GM23338 (cell line): ENCODE results near the gene LUC7L2. TPM values are rescaled to one million over a fixed set of nuclear protein-coding genes. Genes with fewer than 3 reads are reported as not detected.
A peak's percentile ranks its signal among the peaks of the same experiment; 100 is the strongest.

Experiments
- ATAC-seq: fragments of 200-7000 bp; cut with Tn5 transposase; 3 replicates; pipeline ENCODE4 v1.9.1; 2020
- DNase-seq: peaks from one replicate; pipeline ENCODE4 v3.0.0-alpha.2; 2015; ENCODE audit warnings: low spot score
- H2AFZ ChIP-seq: fragments of 200-600 bp; sonication (generic); 2 replicates; pipeline ENCODE4 v1.8.0; 2016; ENCODE audit warnings: antibody characterized with exemption, mild to moderate bottlenecking, moderate library complexity
- H3F3A ChIP-seq: fragments of 200-600 bp; sonication (generic); replicated peaks from 2 replicates; pipeline ENCODE4 v1.8.0; 2017; ENCODE audit warnings: antibody characterized with exemption, mixed run types, low read depth
- H3K27ac ChIP-seq: fragments of 200-600 bp; sonication (generic); 2 replicates; pipeline ENCODE4 v1.6.1; 2016; ENCODE audit warnings: low read depth
- H3K27me3 ChIP-seq: fragments of 200-600 bp; sonication (generic); 2 replicates; pipeline ENCODE4 v1.8.0; 2016; ENCODE audit warnings: mild to moderate bottlenecking, mixed run types, moderate library complexity; ENCODE audit not compliant: insufficient read depth
- H3K36me3 ChIP-seq: fragments of 200-600 bp; sonication (generic); 2 replicates; pipeline ENCODE4 v1.8.0; 2016; ENCODE audit warnings: mild to moderate bottlenecking; ENCODE audit not compliant: insufficient read depth
- H3K4me1 ChIP-seq: fragments of 200-600 bp; sonication (generic); 2 replicates; pipeline ENCODE4 v1.8.0; 2016; ENCODE audit warnings: mild to moderate bottlenecking, moderate library complexity; ENCODE audit not compliant: insufficient read depth
- H3K4me2 ChIP-seq: fragments of 200-600 bp; sonication (generic); 2 replicates; pipeline ENCODE4 v1.7.1; 2017; ENCODE audit warnings: mixed run types
- H3K4me3 ChIP-seq: fragments of 200-600 bp; sonication (generic); 2 replicates; pipeline ENCODE4 v1.6.1; 2016; ENCODE audit warnings: mixed run types
- H3K79me2 ChIP-seq: fragments of 200-600 bp; sonication (generic); replicated peaks from 2 replicates; pipeline ENCODE4 v1.8.0; 2017; ENCODE audit warnings: mild to moderate bottlenecking; ENCODE audit not compliant: insufficient read depth
- H3K9me2 ChIP-seq: fragments of 200-600 bp; sonication (generic); 2 replicates; pipeline ENCODE4 v1.8.0; 2017; ENCODE audit not compliant: insufficient read depth
- H4K20me1 ChIP-seq: fragments of 200-600 bp; sonication (generic); replicated peaks from 2 replicates; pipeline ENCODE4 v1.8.0; 2017; ENCODE audit warnings: mild to moderate bottlenecking; ENCODE audit not compliant: insufficient read depth
- H3K27ac Mint-ChIP-seq: 2 replicates; pipeline ENCODE4 v1.8.0; 2020; ENCODE audit warnings: inconsistent platforms, mild to moderate bottlenecking, moderate library complexity, mixed read lengths
- H3K27me3 Mint-ChIP-seq: 3 replicates; pipeline ENCODE4 v1.8.0; 2022; ENCODE audit warnings: low read depth, mild to moderate bottlenecking, moderate library complexity, mixed read lengths, inconsistent platforms; ENCODE audit not compliant: insufficient read depth, poor library complexity
- H3K36me3 Mint-ChIP-seq: 3 replicates; pipeline ENCODE4 v1.8.0; 2021; ENCODE audit warnings: low read depth, mild to moderate bottlenecking, inconsistent platforms, moderate library complexity, mixed read lengths
- H3K4me1 Mint-ChIP-seq: 3 replicates; pipeline ENCODE4 v1.8.0; 2020; ENCODE audit warnings: mild to moderate bottlenecking, inconsistent platforms, mixed read lengths
- H3K4me3 Mint-ChIP-seq: 3 replicates; pipeline ENCODE4 v1.8.0; 2021; ENCODE audit warnings: moderate library complexity, mild to moderate bottlenecking, inconsistent platforms, mixed read lengths
- H3K9me3 Mint-ChIP-seq: 3 replicates; pipeline ENCODE4 v1.8.0; 2020; ENCODE audit warnings: moderate library complexity, mild to moderate bottlenecking, inconsistent platforms, mixed read lengths
- CREB1 ChIP-seq: fragments of 250-450 bp; sonication (Bioruptor Pico); IDR thresholded peaks from 2 replicates; pipeline ENCODE4 v1.5.0; 2020; ENCODE audit warnings: low read depth, mild to moderate bottlenecking, moderate library complexity
- CTCF ChIP-seq, 2 experiments: fragments of 200-600 bp in 1 of 2; sonication (generic) in 1 of 2; conservative IDR thresholded peaks; 2 replicates each; pipeline versions ENCODE4 v1.5.1 to v1.6.1; 2016 to 2017; ENCODE audit warnings: antibody characterized with exemption in 2 of 2, low read depth in 2 of 2, mild to moderate bottlenecking in 2 of 2, moderate library complexity in 1 of 2
- EZH2 ChIP-seq: fragments of 200-600 bp; sonication (generic); IDR thresholded peaks from one replicate; pipeline ENCODE4 v1.8.0; 2017; ENCODE audit warnings: antibody characterized with exemption, mild to moderate bottlenecking, low read depth; ENCODE audit not compliant: unreplicated experiment
- EZH2phosphoT487 ChIP-seq: fragments of 200-600 bp; sonication (generic); IDR thresholded peaks from one replicate; pipeline ENCODE4 v1.8.1; 2018; ENCODE audit warnings: antibody characterized with exemption; ENCODE audit not compliant: unreplicated experiment
- JUNB ChIP-seq: IDR thresholded peaks from one replicate; pipeline ENCODE4 v1.6.1; 2016; ENCODE audit warnings: antibody characterized with exemption; ENCODE audit not compliant: unreplicated experiment
- NANOG ChIP-seq: IDR thresholded peaks from 2 replicates; pipeline ENCODE4 v1.6.1; 2016; ENCODE audit warnings: antibody characterized with exemption, borderline replicate concordance
- POLR2AphosphoS5 ChIP-seq: IDR thresholded peaks from 2 replicates; pipeline ENCODE4 v1.6.1; 2016; ENCODE audit warnings: antibody characterized with exemption, low read depth
- STAT1 ChIP-seq: IDR thresholded peaks from one replicate; pipeline ENCODE4 v1.6.1; 2016; ENCODE audit warnings: antibody characterized with exemption; ENCODE audit not compliant: unreplicated experiment
- ZNF114 ChIP-seq: fragments of 250-450 bp; sonication (Bioruptor Pico); IDR thresholded peaks from 2 replicates; pipeline ENCODE4 v1.5.0; 2020; ENCODE audit warnings: mild to moderate bottlenecking, moderate library complexity
- ZNF331 ChIP-seq: fragments of 250-450 bp; sonication (Bioruptor Pico); IDR thresholded peaks from 2 replicates; pipeline ENCODE4 v1.5.0; 2020; ENCODE audit warnings: low read depth, mild to moderate bottlenecking, moderate library complexity
- ZNF462 ChIP-seq: fragments of 250-450 bp; sonication (Bioruptor Pico); IDR thresholded peaks from 2 replicates; pipeline ENCODE4 v1.5.0; 2020; ENCODE audit warnings: mild to moderate bottlenecking, moderate library complexity
- polyA plus RNA-seq: library from polyadenylated mRNA; unstranded; fragments of >200 nt; fragmentation: Nextera tagmentation; extraction: Ambion mirVana; gene quantifications from 2 replicates; pipeline ENCODE4 v1.2.1, GENCODE V29; 2016
- total RNA-seq: library from RNA; depleted of rRNA; stranded (reverse); fragments of >200 nt; shearing (Covaris generic); gene quantifications from 2 replicates; pipeline ENCODE4 v1.2.3, GENCODE V29; 2014
- TF ChIP-seq, protein P1 (sequence below): IDR thresholded peaks from one replicate; pipeline ENCODE4 v1.6.1; 2018; ENCODE audit warnings: antibody characterized with exemption; ENCODE audit not compliant: unreplicated experiment
- TF ChIP-seq, protein P2 (sequence below): IDR thresholded peaks from 2 replicates; pipeline ENCODE4 v1.6.1; 2016; ENCODE audit warnings: antibody characterized with exemption

LUC7L2 gene
- total and polyA plus RNA-seq, 2 experiments from 2014 or later = 40.3 to 57.3 TPM

DNA sequence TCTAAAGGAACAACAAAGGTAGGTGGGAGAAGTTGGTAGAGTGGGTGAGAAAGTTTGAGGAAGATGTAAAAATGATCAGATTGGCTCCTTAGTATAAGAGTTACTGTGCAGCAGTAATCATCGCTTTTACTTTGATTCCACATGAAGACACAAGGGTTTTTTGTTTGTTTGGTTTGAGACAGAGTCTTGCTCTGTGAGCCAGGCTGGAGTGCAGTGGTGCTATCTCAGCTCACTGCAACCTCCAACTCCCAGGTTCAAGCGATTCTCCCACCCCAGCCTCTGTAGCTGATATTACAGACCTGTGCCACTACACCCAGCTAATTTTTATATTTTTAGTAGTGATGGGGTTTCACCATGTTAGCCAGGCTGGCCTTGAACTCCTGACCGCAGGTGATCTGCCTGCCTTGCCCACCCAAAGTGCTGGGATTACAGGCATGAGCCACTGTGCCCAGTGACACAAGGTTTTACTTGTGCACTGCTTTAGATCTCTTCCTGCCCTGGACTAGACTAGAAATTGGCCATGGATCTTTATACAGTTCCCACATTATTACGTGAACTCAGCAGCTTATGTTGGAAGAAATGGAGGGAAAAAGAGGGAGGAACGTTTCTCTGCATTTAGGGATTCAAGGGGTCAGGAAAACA lies 10.7 kb downstream of the LUC7L2 start:
- Histone ChIP-seq H3K4me3 (no peak overlapping the region), H3K27ac (peak overlapping the region; percentile 10; the same call in 1 of the 2 replicates), H3F3A (no peaks in the 10 kb centered on the region), H3K79me2 (peaks cover 100% of the 10 kb centered on the region), H3K9me2 (no peaks in the 10 kb centered on the region), H3K4me2 (peak overlapping the region; percentile 39; the same call in 1 of the 2 replicates), H3K36me3 (no peaks in the 10 kb centered on the region), H3K4me1 (peaks cover 40% of the 10 kb centered on the region), H4K20me1 (peaks cover 40% of the 10 kb centered on the region), H3K27me3 (no peaks in the 10 kb centered on the region), H2AFZ (no peak overlapping the region)
- H3K4me1 Mint-ChIP-seq = peaks cover 52% of the 10 kb centered on the region
- H3K27ac Mint-ChIP-seq = peak overlapping the region; percentile 83
- H3K36me3 Mint-ChIP-seq = peaks cover 13% of the 10 kb centered on the region
- H3K9me3 Mint-ChIP-seq = no peaks in the 10 kb centered on the region
- TF ChIP-seq ZNF114 (CRISPR knock-in tag) = no peak
- no peak for TF ChIP-seq ZNF331 (CRISPR knock-in tag)
- TF ChIP-seq, protein P1, sequence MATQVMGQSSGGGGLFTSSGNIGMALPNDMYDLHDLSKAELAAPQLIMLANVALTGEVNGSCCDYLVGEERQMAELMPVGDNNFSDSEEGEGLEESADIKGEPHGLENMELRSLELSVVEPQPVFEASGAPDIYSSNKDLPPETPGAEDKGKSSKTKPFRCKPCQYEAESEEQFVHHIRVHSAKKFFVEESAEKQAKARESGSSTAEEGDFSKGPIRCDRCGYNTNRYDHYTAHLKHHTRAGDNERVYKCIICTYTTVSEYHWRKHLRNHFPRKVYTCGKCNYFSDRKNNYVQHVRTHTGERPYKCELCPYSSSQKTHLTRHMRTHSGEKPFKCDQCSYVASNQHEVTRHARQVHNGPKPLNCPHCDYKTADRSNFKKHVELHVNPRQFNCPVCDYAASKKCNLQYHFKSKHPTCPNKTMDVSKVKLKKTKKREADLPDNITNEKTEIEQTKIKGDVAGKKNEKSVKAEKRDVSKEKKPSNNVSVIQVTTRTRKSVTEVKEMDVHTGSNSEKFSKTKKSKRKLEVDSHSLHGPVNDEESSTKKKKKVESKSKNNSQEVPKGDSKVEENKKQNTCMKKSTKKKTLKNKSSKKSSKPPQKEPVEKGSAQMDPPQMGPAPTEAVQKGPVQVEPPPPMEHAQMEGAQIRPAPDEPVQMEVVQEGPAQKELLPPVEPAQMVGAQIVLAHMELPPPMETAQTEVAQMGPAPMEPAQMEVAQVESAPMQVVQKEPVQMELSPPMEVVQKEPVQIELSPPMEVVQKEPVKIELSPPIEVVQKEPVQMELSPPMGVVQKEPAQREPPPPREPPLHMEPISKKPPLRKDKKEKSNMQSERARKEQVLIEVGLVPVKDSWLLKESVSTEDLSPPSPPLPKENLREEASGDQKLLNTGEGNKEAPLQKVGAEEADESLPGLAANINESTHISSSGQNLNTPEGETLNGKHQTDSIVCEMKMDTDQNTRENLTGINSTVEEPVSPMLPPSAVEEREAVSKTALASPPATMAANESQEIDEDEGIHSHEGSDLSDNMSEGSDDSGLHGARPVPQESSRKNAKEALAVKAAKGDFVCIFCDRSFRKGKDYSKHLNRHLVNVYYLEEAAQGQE = no peak
- TF ChIP-seq CREB1 (CRISPR knock-in tag) = no peak
- TF ChIP-seq CTCF (conservative IDR thresholded peaks at IDR 0.05; ENCODE audit: low read depth in 2 of 2) = no peak
- no peak for TF ChIP-seq NANOG
- TF ChIP-seq, protein P2, sequence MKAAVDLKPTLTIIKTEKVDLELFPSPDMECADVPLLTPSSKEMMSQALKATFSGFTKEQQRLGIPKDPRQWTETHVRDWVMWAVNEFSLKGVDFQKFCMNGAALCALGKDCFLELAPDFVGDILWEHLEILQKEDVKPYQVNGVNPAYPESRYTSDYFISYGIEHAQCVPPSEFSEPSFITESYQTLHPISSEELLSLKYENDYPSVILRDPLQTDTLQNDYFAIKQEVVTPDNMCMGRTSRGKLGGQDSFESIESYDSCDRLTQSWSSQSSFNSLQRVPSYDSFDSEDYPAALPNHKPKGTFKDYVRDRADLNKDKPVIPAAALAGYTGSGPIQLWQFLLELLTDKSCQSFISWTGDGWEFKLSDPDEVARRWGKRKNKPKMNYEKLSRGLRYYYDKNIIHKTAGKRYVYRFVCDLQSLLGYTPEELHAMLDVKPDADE = no peak
- TF ChIP-seq JUNB = no peak
- no peak for TF ChIP-seq STAT1
- TF ChIP-seq POLR2AphosphoS5 = no peak
- no peak for TF ChIP-seq ZNF462
- no peak for TF ChIP-seq EZH2
- TF ChIP-seq EZH2phosphoT487 = no peak
- H3K4me3 Mint-ChIP-seq = no peak overlapping the region; the same call in 2 of the 3 replicates
- ATAC-seq (peak; percentile 25; the same call in 2 of the 3 replicates), DNase-seq (no peak)
- no peaks in the 10 kb centered on the region for H3K27me3 Mint-ChIP-seq
